Measurements from ENCODE around the gene EXOC8. TPM values are rescaled to one million over a fixed set of nuclear protein-coding genes. Genes with fewer than 3 reads are reported as not detected.

Gene EXOC8
- total RNA-seq, result 46.2 TPM

- DNase-seq, result peak; percentile 90
Measured at GRCh38 chr1:231337472-231338269, at the start of gene EXOC8. Gene EXOC8, minus strand, starts transcription at chr1:231337852. Its CDS starts 107 bp downstream, at chr1:231337745.

DNA sequence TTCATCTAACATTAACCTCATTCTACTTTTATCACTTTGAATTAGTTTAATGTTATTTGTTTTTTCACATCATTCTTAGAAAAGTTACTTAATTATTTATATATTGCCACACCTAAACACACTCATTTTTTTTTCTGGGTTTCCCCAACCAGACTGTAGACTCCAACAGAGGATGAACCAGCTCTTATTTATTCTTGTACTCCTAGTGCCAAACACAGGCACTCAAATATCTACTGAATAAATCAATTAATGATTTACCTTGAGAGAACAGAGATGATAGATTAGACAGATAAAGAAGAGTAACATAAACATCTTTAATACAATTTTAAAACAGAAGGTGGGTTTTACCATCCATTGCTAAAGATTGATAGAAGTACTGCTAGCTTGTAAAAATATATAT, 48.8 kb upstream of the EXOC8 start:
- DNase-seq, result no peak

DNA sequence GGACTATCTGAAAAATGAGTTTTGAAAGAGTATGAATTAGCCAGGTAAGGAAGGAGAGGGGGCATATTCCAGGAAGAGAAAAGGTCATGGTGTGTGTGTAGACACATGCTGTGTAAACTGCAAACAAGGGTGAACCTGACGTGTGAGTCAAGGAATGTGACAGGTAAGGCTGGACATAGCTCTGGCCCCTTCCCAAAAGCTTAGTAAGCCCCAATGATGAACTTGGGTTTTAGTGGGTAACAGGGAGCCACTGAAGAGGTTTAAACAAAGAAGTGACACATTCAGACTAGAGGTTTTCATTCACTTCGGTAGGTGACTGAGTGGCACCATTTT, 47.7 kb upstream of the EXOC8 start:
- DNase-seq, result no peak

DNA sequence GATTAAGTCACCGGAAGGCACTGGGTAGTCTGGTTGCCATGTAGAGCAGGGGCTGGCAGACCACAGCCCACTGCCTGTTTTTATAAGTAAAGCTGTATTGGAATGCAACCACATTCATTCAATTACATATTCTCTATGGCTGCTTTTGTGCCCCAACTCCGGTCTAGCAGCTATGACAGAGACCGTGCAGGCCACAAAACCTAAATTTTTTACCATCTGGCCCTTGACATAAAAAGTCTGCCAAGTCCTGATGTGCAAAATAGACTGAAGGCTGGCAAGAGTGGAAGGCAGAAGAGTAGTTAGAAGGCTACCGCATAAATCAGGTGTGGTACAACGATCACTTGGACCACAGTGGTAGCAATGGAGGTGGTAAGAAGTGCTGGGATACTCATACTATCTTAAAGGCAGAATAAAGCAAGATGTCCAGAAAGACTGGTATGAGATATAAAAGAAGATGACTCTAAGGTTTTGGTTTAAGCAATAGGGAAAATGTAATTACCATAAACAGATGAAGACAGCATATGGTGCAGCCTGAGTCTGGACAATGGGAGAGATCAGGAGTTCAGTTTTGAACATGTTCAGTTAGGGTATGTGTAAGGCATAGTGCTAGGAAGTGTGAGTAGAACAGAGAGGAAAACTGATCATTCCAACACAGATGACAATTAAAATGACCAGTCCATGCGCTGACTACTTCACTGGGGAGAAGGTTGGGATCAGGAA, 47.2 kb upstream of the EXOC8 start:
- no peak for DNase-seq

GRCh38 chr1:231383159-231383860, 45.7 kb upstream of the EXOC8 start:
- no peak for DNase-seq

GRCh38 chr1:231382426-231382825, 44.8 kb upstream of the EXOC8 start:
- DNase-seq, result no peak

- no peak for DNase-seq
Measured at GRCh38 chr1:231381729-231382128, 44.1 kb upstream of the EXOC8 start.

- DNase-seq, result no peak
Measured at GRCh38 chr1:231376875-231377549, 39.4 kb upstream of the EXOC8 start.

DNA sequence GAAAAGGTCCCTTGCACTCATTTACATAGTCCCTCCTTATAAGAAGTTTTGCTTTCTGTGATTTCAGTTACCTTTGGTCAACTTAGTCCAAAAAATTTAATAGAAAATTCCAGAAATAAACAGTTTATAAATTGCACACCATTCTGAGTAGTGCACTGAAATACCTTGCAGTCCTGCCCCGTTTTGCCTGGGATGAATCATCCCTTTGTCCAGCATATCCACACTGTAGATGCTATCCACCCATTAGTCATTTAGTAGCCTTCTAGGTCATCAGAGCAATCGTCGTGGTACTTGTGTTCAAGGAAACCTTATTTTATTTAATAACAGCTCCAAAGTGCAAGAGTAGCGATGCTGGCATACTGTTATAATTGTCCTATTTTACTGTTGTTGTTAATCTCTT, 38.4 kb upstream of the EXOC8 start:
- DNase-seq, result no peak

DNA sequence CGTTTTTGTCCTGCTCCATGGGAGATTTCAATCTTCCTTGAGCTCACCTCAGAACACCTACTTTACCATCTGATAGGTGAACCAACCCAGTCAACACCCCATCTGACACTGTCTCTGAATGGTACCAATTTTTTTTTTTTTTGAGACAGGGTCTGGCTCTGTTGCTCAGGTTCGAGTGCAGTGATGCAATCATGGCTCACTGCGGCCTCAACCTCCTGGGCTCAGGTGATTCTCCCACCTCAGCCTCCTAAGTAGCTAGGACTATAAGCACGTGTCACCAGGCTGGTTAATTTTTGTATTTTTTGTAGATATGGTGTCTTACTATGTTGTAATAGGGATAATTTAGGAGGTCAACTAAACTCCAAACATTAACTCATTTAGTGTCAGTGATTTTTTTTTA, 36.7 kb upstream of the EXOC8 start:
- no peak for DNase-seq

- no peak for DNase-seq
Measured at GRCh38 chr1:231372501-231372900, 34.8 kb upstream of the EXOC8 start.

DNA sequence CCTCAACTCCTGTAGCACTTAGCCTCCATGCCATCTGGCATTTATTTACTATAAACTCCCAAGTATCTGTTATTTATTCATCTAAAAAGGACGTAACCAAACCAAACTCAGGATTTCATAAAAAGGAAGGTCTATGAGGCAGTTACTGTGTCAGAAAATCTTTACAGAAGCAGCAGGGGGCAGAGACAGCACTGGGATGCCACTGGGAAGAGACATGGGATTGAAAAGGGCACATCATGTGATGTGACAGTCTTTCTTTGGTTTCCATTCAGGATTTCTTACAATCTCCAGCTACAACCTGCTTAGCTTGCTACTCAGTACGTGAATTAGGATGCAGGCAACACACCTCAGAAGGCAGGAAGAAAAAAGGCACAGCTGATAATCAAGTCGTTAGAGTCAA, 31.6 kb upstream of the EXOC8 start:
- no peak for DNase-seq

- DNase-seq, result no peak
Measured at GRCh38 chr1:231364192-231364591, 26.5 kb upstream of the EXOC8 start.

DNA sequence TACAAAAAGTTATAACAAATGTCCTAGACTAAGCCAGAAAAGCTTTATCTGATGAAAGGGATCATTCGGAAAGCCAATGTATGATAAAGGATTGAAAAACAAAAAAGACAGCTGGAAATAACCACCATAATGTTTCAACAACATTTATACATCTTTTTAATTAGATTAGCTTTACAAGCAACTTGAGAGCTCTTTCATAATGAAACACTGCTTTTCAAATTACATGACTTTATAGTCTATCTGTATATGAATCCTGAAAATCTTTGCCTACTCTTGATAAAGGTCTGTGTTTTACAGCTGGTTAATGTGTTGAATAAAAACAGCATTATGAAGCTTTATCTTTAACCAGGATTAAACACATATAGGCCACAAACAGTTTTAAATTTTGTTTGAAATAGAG, 26.0 kb upstream of the EXOC8 start:
- DNase-seq, result no peak

GRCh38 chr1:231362325-231362724, 24.7 kb upstream of the EXOC8 start:
- DNase-seq, result no peak

DNA sequence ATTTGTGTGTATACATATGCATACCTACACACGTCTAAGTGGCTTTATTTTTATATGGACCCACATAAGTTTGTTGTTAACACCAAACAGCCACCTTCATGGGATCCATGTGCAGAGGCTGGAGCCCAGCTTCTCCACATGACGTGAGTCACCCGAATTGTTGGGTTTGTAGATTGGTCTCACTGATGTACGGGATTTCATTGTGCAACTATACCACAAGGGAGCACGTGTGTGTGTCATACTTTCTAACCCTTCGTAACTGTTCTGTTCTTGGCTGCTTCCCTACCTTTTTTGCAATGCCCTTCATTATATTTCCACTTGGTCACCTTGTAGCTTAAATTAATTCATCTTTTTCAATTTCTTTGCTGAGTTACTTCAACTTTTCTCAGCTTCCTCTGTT, 21.5 kb upstream of the EXOC8 start:
- no peak for DNase-seq

- peak; percentile 7 for DNase-seq
Measured at GRCh38 chr1:231357831-231358354, 20.2 kb upstream of the EXOC8 start.

DNA sequence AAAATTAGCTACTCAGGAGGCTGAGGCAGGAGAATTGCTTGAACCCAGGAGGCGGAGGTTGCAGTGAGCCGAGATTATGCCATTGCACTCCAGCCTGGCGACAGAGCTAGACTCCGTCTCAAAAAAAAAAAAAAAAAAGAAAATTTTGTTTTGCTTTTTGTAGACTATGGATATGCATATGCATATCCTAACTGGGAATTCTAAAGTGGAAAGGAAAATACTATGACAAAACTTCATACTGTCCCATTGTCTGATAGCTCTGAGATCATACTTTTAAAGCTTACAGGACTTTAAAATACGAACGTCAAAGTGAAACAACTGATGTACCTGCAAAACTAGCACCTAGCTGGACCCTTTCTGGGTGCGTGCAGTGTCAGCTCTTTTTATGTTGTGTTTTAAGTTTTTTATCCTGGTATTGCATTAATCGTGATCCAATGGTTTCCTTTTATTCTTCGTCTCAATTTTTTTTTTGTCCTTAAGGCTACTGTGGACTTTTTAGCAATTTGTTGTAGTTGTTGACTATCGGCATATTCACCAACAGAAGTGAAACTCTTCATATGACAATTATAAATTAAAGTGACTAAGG, 19.6 kb upstream of the EXOC8 start:
- no peak for DNase-seq

DNA sequence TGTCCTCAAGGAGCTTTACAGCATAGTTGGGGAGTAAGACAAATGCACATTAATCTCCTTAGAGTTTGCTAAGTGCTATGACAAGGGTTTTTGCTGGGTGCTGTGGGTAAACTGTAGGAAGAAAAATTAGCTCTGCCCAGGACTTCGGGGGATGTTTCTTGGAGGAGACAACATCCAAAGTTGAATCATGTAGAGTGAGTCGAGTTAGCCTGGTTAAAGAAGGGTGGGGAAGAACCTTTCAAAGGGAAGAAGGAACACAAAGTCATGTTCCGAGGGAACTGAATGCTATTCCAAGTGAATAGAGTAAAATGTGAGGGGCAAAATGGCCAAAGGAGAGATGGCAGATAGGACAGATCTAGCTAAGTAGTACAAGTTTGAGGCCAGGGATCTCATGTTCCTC, 17.5 kb upstream of the EXOC8 start:
- DNase-seq, result no peak

DNA sequence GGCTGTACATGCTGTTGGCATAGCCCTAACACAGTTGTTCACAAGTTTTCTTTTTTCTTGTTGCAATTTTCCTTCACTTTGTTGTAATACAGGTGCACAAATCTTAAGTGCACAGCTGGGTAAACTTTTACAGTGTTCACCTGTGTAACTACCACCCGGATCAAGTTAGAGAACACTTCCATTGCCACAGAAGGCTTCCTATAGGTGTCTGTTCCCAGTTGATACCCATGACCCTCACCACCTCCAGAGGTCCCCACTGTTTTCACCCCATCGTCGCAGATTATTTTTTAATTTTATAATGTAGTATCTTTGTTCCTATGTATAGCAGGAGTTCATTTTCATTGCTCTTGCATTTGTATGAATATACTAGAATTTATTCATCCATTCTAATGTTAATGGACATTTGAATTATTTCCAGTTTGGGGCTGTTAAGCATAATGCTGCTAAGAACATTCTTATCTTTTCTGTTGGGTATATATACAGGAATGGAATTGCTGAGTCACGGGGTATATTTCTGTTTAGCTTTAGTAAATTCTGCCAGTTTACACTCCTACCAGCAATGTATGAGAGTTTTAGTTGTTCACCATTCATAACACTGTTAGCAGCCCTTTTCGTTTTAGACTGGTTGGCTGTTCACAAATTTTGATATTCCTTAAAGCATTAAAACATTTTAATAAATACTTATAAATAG, 16.8 kb upstream of the EXOC8 start:
- no peak for DNase-seq

- no peak for DNase-seq
Measured at GRCh38 chr1:231353086-231353485, 15.4 kb upstream of the EXOC8 start.

- DNase-seq, result no peak
Measured at GRCh38 chr1:231351816-231352215, 14.2 kb upstream of the EXOC8 start.

Data from occipital lobe (tissue), 2 donors.